ENCODE measurements around the gene IFI6. TPM values are rescaled to one million over a fixed set of nuclear protein-coding genes. Genes with fewer than 3 reads are reported as not detected.
"Not testable (repeated sequence)": the region's sequence is repeated elsewhere in the genome, so short reads cannot be mapped to it uniquely, and the experiment has no call there.

IFI6 gene
- total RNA-seq, 2 experiments from 2014 or later = 57.7 to 64.5 TPM

- DNase-seq = no peak
- no peaks in the 10 kb centered on the region for H3K27me3 Mint-ChIP-seq
- H3K4me3 Mint-ChIP-seq = no peak overlapping the region
- H3K36me3 Mint-ChIP-seq = peaks cover 3% of the 10 kb centered on the region
- H3K9me3 Mint-ChIP-seq = peaks cover 15% of the 10 kb centered on the region
- H3K4me1 Mint-ChIP-seq = no peaks in the 10 kb centered on the region
- H3K27ac Mint-ChIP-seq = no peak overlapping the region
These were observed 12.2 kb upstream of the IFI6 start for GRCh38 chr1:27684176-27684575.

- DNase-seq = no peak
- Mint-ChIP-seq H3K27ac (no peak overlapping the region), H3K4me3 (no peak overlapping the region), H3K27me3 (no peaks in the 10 kb centered on the region), H3K9me3 (peaks cover 15% of the 10 kb centered on the region), H3K36me3 (peaks cover 3% of the 10 kb centered on the region), H3K4me1 (no peaks in the 10 kb centered on the region)
These were observed 10.5 kb upstream of the IFI6 start for GRCh38 chr1:27682351-27682944.

GRCh38 chr1:27681580-27681979 is 9.6 kb upstream of the IFI6 start:
- H3K4me1 Mint-ChIP-seq, DNase-seq, H3K27ac Mint-ChIP-seq, H3K36me3 Mint-ChIP-seq, H3K27me3 Mint-ChIP-seq, H3K4me3 Mint-ChIP-seq: not testable (repeated sequence)
- H3K9me3 Mint-ChIP-seq = peaks cover 15% of the 10 kb centered on the region

GRCh38 chr1:27680225-27680791 is 8.3 kb upstream of the IFI6 start:
- not testable (repeated sequence) for H3K4me1 Mint-ChIP-seq, H3K36me3 Mint-ChIP-seq

GRCh38 chr1:27678747-27679146 is 6.8 kb upstream of the IFI6 start:
- no peak overlapping the region for H3K4me3 Mint-ChIP-seq
- no peak for DNase-seq
- no peaks in the 10 kb centered on the region for H3K27me3 Mint-ChIP-seq
- H3K36me3 Mint-ChIP-seq = peaks cover 3% of the 10 kb centered on the region
- H3K9me3 Mint-ChIP-seq = peaks cover 15% of the 10 kb centered on the region
- H3K4me1 Mint-ChIP-seq = no peaks in the 10 kb centered on the region
- H3K27ac Mint-ChIP-seq = no peak overlapping the region

More at GRCh38 chr1:27680225-27680791, 8.3 kb upstream of the IFI6 start:
- H3K4me3 Mint-ChIP-seq, H3K27ac Mint-ChIP-seq, DNase-seq, H3K27me3 Mint-ChIP-seq: not testable (repeated sequence)
- peaks cover 15% of the 10 kb centered on the region for H3K9me3 Mint-ChIP-seq

GRCh38 chr1:27676410-27676809 is 4.4 kb upstream of the IFI6 start:
- Mint-ChIP-seq H3K27ac (no peak overlapping the region), H3K4me1 (peaks cover 11% of the 10 kb centered on the region), H3K9me3 (peaks cover 9% of the 10 kb centered on the region), H3K27me3 (no peaks in the 10 kb centered on the region), H3K4me3 (no peak overlapping the region), H3K36me3 (peaks cover 3% of the 10 kb centered on the region)
- DNase-seq = no peak

DNA sequence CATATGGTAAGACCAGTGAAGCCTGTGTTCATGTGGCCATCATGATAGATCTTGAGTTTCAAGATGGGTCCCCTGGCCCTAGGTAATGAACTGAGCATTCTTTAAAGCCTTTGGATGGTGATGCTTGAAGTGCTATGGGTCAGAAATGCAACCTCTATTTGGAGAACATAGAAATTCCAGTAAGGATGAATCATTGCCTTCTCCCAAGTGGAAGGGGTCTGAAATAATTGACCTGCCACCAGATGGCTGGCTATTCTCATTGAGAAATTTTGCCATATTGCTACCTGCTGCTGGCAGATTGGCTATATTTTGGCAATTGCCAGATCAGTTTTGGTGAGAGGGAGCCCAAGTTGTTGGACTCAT is 739 bp upstream of the IFI6 start:
- Mint-ChIP-seq H3K4me3 (peak overlapping the region; percentile 92), H3K27me3 (no peaks in the 10 kb centered on the region), H3K9me3 (no peaks in the 10 kb centered on the region), H3K4me1 (peaks cover 33% of the 10 kb centered on the region), H3K27ac (peak overlapping the region; percentile 92), H3K36me3 (peaks cover 4% of the 10 kb centered on the region)
- no peak for DNase-seq

GRCh38 chr1:27669876-27670275 is 2.1 kb downstream of the IFI6 start:
- Mint-ChIP-seq H3K27me3 (no peaks in the 10 kb centered on the region), H3K4me1 (peaks cover 37% of the 10 kb centered on the region), H3K27ac (no peak overlapping the region), H3K9me3 (no peaks in the 10 kb centered on the region), H3K4me3 (peak overlapping the region; percentile 92), H3K36me3 (peaks cover 8% of the 10 kb centered on the region)
- DNase-seq = no peak

DNA sequence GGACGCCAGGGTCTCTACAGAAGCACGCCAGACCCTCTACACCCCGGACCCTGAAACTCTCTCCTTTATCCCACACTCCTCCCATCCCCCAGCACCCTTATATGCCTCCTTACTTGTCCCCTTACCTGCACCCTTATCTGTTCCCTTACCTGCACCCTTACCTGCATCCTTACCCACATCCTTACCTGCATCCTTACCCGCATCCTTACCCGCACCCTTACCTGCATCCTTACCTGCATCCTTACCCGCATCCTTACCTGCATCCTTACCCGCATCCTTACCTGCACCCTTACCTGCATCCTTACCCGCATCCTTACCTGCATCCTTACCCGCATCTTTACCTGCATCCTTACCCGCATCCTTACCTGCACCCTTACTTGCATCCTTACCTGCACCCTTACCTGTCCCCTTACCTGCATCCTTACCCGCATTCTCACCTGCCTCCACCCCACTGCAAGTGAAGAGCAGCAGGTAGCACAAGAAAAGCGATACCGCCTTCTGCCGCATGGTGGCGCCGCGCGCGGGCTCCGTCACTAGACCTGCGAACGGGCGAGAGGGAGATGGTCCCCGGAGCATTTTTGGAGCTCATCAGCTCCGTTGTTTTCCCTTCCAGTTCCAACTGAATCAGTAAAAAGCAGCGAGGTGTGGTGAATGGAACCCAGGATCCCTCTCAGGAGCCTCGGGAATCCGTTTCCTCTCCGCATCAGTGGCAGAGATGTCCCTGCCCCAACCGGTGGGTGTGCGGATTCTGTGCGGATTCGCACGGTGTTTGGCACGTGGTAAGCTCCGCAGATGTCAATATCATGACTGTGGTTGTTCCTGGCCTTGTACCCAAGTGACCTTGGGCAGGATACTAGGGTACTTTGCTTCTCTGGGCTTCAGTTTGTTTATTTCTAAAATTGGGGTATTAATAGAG is 2.9 kb downstream of the IFI6 start:
- Mint-ChIP-seq H3K9me3 (no peaks in the 10 kb centered on the region), H3K27me3 (no peaks in the 10 kb centered on the region), H3K27ac (peak overlapping the region; percentile 77), H3K4me1 (peaks cover 37% of the 10 kb centered on the region), H3K36me3 (peaks cover 8% of the 10 kb centered on the region), H3K4me3 (peak overlapping the region; percentile 92)
- peak; percentile 82 for DNase-seq

DNA sequence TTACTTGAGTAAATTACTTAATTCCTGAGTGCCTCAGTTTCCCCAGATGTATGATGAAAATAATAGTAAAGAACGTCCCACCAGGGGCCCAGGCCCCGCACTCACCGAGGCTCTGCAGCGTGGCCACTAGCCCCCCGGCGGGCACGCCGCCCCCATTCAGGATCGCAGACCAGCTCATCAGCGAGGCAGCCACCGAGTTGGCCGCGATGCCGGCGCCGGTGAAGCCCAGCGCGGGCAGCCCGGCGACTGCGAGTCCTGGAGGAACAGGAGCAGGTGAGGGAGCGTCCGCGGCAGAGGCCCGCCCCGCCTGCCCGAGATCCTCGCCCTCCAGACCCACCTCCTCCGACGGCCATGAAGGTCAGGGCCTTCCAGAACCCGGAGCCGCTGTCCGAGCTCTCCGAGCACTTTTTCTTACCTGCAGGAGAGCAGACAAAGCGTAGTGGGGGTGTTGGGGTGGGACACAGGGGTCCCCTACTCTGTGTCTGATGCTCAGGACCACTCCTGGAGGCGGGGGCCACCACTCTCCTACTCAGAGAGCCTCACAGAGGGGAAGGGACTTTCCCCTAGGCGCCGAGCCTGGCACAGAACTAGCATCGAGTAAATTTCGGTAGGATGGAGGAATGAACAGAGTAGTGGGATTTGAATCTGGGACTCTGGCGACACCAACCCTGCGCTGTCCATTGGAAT is 3.7 kb downstream of the IFI6 start:
- H3K4me1 Mint-ChIP-seq = peaks cover 39% of the 10 kb centered on the region
- no peaks in the 10 kb centered on the region for H3K9me3 Mint-ChIP-seq
- DNase-seq = no peak
- no peak overlapping the region for H3K27ac Mint-ChIP-seq
- no peaks in the 10 kb centered on the region for H3K27me3 Mint-ChIP-seq
- peaks cover 8% of the 10 kb centered on the region for H3K36me3 Mint-ChIP-seq
- no peak overlapping the region for H3K4me3 Mint-ChIP-seq

- DNase-seq = no peak
- peaks cover 43% of the 10 kb centered on the region for H3K4me1 Mint-ChIP-seq
- H3K4me3 Mint-ChIP-seq = no peak overlapping the region
- no peaks in the 10 kb centered on the region for H3K27me3 Mint-ChIP-seq
- H3K27ac Mint-ChIP-seq = no peak overlapping the region
- peaks cover 6% of the 10 kb centered on the region for H3K36me3 Mint-ChIP-seq
- H3K9me3 Mint-ChIP-seq = no peaks in the 10 kb centered on the region
These were observed 5.2 kb downstream of the IFI6 start for GRCh38 chr1:27666791-27667254.

GRCh38 chr1:27666294-27666693 is 5.7 kb downstream of the IFI6 start:
- H3K4me1 Mint-ChIP-seq = peaks cover 43% of the 10 kb centered on the region
- H3K4me3 Mint-ChIP-seq = no peak overlapping the region
- DNase-seq = no peak
- peaks cover 5% of the 10 kb centered on the region for H3K36me3 Mint-ChIP-seq
- H3K9me3 Mint-ChIP-seq = no peaks in the 10 kb centered on the region
- H3K27me3 Mint-ChIP-seq = no peaks in the 10 kb centered on the region
- no peak overlapping the region for H3K27ac Mint-ChIP-seq

GRCh38 chr1:27665016-27665651 is 6.9 kb downstream of the IFI6 start:
- no peaks in the 10 kb centered on the region for H3K27me3 Mint-ChIP-seq
- no peak overlapping the region for H3K27ac Mint-ChIP-seq
- no peaks in the 10 kb centered on the region for H3K9me3 Mint-ChIP-seq
- H3K36me3 Mint-ChIP-seq = peaks cover 5% of the 10 kb centered on the region
- H3K4me1 Mint-ChIP-seq = peaks cover 43% of the 10 kb centered on the region
- no peak for DNase-seq
- H3K4me3 Mint-ChIP-seq = no peak overlapping the region

DNA sequence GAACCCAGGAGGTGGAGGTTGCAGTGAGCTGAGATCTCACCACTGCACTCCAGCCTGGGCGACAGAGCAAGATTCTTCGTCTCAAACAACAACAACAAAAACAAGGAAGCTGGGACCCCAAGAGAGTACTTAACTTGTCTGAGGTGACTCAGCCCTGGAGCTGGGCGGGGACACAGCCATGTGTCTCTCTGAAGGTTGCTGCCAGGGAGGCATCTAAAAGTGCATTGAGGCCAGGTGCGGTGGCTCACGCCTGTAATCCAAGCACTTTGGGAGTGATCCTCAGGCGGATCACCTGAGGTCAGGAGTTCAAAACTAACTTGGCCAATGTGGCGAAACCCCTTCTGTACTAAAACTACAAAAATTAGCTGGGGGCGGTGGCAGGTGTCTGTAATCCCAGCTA is 7.7 kb downstream of the IFI6 start:
- H3K27ac Mint-ChIP-seq = no peak overlapping the region
- no peaks in the 10 kb centered on the region for H3K9me3 Mint-ChIP-seq
- no peak overlapping the region for H3K4me3 Mint-ChIP-seq
- no peak for DNase-seq
- no peaks in the 10 kb centered on the region for H3K27me3 Mint-ChIP-seq
- peaks cover 38% of the 10 kb centered on the region for H3K4me1 Mint-ChIP-seq
- peaks cover 5% of the 10 kb centered on the region for H3K36me3 Mint-ChIP-seq
